HG03439 (cell line): ENCODE results near the gene ABHD14A.
"Not testable (repeated sequence)": the region's sequence is repeated elsewhere in the genome, so short reads cannot be mapped to it uniquely, and the experiment has no call there.

ENCODE experiments used
- ATAC-seq: cut with Tn5 transposase; IDR thresholded peaks from one replicate; pipeline ENCODE4 v1.9.1; 2021; ENCODE audit warnings: mild to moderate bottlenecking, moderate library complexity; ENCODE audit not compliant: unreplicated experiment

Gene ABHD14A

GRCh38 chr3:51974963-51975851 is at the start of gene ABHD14A:
Gene ABHD14A, plus strand, starts transcription at chr3:51975064. Its CDS starts 72 bp downstream, at chr3:51975136.
- ATAC-seq, result no peak

GRCh38 chr3:51927061-51927977 is 47.5 kb upstream of the ABHD14A start:
- no peak for ATAC-seq

- ATAC-seq, result no peak
These were observed 46.4 kb upstream of the ABHD14A start for GRCh38 chr3:51928438-51928837.

GRCh38 chr3:51928981-51929380 is 45.9 kb upstream of the ABHD14A start:
- ATAC-seq, result not testable (repeated sequence)

GRCh38 chr3:51929420-51930003 is 45.4 kb upstream of the ABHD14A start:
- no peak for ATAC-seq

- no peak for ATAC-seq
These were observed 44.4 kb upstream of the ABHD14A start for GRCh38 chr3:51930439-51930838.

- no peak for ATAC-seq
These were observed 43.1 kb upstream of the ABHD14A start for GRCh38 chr3:51931756-51932155.

- ATAC-seq, result no peak
These were observed 42.1 kb upstream of the ABHD14A start for GRCh38 chr3:51932471-51933370.

- ATAC-seq, result no peak
These were observed 41.3 kb upstream of the ABHD14A start for GRCh38 chr3:51933471-51934138.

- ATAC-seq, result no peak
These were observed 40.6 kb upstream of the ABHD14A start for GRCh38 chr3:51934139-51934850.

GRCh38 chr3:51934991-51935885 is 39.6 kb upstream of the ABHD14A start:
- no peak for ATAC-seq

- no peak for ATAC-seq
These were observed 38.7 kb upstream of the ABHD14A start for GRCh38 chr3:51935886-51936755.

- ATAC-seq, result no peak
These were observed 37.9 kb upstream of the ABHD14A start for GRCh38 chr3:51937014-51937413.

- no peak for ATAC-seq
These were observed 37.0 kb upstream of the ABHD14A start for GRCh38 chr3:51937611-51938450.

- ATAC-seq, result no peak
These were observed 36.0 kb upstream of the ABHD14A start for GRCh38 chr3:51938780-51939425.
